GM19023 (cell line): ENCODE results near the gene PRKD2.

Experiments used
- ATAC-seq: cut with Tn5 transposase; IDR thresholded peaks from one replicate; pipeline ENCODE4 v1.9.1; 2021; ENCODE audit warnings: mild to moderate bottlenecking, moderate library complexity; ENCODE audit not compliant: unreplicated experiment

PRKD2 gene

DNA sequence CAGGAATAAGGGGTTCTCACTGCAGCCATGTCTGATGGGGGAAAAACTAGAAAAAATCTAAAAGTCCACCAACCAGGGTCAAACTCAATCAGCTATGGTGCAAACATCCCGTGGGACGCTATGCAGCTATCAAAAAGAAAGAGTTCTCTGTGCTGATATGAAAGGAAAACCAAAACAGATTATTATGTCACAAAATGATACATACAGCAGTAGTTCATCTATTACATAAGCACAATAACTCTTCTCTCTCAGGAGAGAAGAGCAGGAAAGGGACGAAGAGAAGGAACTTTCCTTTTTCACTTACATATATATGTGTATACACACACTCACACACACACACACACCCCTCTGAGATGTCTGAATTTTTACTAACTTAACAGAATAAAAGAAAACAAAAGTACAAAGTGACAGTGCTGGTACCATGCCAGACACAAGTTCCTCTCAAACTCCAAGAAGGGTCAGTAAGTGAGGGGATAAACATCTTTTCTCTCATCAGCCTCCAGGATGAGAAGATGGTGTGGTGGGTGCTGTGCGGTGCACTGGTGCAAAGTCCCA lies 26.1 kb upstream of the PRKD2 start:
- no peak for ATAC-seq

DNA sequence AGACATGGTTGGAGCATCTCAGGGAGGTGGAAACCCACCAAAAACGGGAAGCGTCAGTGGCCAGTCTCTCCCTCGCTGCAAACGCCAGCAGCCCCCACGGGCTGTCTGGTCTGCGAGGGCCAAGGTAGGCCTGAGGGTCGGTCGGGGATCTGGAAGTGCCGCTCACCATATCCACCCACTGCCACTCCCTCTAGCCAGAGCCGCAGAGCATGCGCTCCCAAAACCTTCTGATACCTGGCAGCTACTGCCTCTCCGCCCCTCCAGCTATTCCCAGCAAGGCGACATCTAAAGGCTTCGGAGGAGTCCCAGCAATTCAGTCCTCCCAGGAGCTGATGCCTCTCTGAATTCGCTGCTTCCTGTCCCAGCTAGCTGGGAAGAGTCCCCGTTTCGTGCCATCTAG lies 24.5 kb upstream of the PRKD2 start:
- ATAC-seq = no peak

DNA sequence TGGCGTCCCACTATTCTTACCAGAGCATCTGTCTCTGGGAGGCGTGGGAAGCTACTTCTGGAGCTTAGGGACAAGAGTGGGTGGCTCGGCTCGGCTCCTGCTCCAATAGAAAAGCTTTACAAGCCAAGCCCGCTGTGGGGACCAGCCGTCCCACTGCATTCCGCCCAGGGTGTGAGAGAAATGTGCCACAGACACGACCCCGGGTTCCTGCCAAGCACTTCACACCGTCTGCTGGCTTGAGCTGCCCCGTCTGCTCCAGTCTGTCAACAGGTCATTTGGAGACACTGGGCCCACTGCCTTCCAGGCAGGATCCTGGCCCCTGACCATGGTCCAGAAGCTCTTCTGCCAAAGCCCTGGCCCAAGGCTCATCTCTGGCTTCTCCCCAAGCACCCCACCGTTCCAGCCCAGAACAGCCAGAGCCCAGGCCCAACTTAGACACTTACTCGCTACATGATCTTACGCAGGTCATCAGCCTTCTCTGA lies 22.4 kb upstream of the PRKD2 start:
- ATAC-seq = no peak

DNA sequence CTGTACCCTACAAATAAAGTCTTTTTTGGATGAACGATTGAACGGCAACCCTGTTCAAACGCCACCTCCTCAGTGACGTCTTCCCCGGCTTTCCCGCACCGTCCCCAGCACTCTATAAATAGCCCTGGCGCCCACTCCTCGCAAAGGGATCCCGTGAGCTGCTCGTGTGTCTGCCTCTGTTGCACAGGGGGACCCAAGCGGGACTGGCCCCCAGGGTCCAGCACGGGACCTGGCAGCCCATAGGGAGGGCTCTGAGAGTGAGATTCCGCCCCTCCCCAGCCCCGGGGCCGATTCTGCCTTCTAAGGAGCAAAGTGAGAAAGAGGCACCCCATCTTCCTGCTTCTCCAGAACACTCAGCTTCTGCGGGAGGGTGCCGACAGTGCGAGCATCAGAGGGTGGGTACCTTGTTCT lies 20.9 kb upstream of the PRKD2 start:
- ATAC-seq = no peak

DNA sequence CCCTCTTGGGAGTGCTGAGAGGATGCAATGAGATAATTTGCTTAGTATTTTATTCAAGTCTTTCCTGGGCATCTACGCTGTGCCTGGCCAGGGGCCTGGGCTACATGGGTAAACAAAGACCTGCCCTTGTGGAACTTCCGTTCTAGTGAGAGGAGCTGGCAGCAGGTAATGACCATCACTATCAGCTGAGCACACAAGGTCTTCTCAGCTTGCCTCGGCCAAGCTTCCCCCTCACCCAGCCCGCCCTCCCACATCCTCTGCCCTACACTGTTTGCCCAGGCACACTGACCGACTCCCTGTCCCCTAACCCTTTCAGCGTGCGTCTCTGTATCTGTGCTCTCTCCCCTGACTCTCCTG lies 20.4 kb upstream of the PRKD2 start:
- ATAC-seq = no peak

DNA sequence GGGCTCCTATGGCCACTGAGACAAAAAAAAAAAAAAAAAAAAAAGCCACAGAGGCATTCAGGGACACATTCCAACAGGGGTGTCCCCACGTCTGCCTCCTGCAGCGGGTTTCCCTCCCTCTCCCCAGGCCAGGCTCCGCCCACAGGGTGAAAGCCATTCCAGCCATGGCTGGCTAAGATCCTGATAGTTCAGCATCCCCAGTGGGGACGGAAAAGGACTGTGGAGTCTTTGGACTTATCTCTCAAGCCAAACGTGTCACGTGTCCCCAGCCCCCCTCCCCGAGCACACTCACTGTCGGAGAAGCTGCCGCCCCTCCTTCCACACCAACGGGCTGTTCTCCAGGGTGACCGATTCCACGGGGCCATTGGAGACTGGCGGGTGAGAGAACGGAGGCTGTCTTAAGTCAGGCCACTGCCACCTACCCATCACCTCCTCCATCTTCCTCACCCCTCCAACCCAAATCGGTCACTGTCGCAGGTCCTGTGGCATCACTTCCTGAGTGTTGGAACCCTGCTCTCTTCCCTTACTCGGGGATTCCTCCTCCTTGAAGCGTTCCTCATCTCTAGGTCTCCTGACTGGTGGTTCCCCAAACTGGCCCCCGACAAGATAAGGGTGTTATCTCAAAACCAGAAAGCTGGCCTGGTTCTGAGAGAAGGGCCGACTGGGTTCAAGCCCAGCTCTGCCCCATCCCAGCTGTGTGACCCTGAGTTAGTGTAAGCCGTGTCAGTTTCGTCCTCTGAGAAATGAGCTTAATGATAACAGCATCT lies 19.8 kb upstream of the PRKD2 start:
- ATAC-seq = no peak

DNA sequence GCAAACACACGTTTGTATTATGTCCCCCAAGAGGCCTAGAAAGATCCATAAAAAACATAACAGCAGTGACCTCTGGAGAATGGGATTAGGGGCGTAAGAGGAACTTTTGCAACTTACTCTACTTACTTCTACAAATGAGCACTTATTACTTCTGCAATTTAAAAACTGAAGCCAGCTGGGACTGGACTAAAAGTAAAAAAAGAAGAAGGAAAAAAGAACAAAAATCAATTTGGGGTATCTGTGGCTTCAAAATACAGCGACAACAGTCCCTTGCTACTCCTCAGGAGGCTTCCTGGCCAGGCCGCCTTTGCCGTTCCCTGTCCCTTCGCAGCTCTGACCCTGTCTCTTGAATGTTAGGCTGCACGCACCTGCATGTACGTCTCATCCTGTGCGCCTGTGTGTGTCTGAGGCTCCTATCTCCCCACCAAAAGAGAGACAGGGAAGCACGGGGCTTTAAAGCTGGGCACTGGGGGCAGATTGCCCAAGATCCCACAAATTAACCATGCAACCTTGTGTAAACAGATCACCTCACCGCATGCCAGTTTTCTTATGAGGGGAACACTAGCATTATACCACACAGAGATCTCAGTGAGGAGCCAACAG lies 16.9 kb upstream of the PRKD2 start:
- no peak for ATAC-seq

DNA sequence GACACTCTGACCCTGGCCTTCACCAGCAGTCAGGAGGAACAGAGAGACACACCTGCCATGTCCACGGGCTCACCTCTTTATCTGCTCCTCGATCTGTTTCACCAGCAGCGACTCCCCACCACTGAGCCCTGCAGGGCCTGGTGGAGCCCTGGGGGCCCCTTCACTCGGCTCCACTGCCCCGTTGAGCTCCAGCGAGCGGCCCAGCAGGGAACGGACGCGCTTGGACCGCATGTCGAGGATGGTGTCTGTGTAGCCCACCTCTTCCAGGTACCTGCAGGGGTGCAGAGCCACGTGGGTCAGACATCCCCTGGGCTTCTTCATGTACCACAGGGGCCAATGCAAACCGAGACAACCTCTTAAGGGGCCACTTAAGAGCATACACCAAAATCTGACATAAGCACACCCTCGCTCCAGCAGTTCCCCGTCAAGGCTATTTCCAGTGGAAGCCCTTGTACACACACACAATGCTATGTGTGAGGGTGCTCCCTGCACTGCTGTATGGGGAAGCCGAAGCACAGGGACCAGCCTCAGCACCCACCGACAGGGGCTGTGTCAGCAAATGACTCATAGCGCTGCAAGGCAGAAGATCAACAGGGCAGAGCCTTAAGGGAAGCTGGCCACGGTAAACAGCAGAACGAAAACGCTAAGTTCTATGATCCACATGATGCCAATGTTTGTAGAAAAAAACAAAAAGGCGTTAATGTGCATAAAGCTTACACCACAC lies 16.2 kb upstream of the PRKD2 start:
- ATAC-seq = no peak

DNA sequence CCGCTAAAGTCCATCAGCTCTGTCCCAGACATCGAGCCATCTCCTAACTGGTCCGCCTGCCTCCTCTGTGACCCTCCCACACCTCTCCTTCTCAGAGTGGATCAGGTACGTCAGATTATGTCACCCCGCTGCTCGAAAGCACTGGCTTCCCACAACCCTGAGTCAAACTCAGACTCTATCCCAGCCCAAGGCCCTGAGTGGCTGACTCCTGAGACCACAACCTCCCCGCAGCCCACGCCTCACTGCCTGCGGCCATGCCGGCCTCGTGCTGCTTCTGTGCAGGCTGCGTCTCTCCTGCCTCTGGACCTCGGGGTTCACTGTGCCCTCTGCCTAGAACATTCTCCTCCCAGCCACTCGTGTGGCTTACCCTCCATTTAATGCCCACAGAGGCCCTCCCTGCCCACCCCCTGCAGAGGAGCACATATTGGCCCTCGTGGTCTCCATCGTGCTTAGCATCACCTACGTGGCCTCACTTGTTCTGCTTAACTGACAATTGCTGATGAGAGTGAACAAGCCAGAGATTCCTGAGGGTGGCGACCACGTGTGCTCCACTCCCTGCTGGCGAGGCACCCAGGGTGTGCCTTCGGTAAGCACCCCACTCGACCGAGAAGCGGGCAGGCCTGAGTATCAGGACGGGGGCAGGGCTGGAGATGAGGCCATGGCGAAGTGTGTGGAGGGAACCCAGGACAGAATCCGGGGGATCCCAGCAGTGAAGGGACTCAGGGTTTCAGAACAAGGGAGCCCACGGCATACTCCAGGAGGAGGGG lies 15.4 kb upstream of the PRKD2 start:
- ATAC-seq = no peak

DNA sequence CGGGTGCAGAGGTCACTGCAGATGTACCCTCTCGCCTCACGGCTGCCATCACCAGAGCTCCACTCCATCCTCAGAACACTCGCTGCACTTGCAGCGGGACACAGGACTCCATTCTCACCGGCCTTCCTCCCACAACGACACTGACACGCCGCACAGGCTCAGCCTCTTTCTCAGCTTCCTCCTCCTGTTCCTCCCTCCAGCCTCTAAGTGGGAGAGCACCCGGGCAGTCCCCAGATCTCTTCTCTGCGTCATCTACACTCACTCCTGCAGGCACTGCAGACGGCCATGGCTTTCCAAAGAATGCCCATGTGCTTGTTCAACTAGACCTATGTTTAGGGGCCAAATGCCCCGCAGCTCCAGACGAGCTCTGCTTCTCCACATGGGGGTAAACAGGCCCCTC lies 14.7 kb upstream of the PRKD2 start:
- no peak for ATAC-seq

DNA sequence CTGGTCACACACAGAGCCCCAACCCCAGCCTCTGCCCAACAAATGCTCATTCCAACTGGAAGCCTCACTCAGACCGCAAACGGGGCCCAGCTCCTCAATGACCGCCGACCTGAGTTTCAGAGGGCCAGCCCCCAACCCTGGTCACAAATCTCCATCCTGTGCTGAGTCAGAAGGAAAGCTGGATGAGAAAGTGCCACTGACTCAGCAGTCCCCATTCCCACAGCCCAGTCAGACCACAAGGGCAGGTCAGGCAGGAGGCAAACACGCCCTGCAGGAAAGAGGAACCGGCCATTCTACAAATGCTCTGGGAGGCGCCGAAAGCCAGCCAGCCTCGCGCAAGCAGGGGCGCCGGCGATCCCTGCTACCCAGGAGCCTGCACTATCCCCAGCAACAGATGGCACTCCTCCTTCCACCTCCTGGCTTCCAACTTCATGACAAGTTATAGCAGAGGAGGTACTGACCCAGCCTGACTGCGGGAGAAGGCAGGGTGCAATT lies 14.1 kb upstream of the PRKD2 start:
- ATAC-seq = no peak

DNA sequence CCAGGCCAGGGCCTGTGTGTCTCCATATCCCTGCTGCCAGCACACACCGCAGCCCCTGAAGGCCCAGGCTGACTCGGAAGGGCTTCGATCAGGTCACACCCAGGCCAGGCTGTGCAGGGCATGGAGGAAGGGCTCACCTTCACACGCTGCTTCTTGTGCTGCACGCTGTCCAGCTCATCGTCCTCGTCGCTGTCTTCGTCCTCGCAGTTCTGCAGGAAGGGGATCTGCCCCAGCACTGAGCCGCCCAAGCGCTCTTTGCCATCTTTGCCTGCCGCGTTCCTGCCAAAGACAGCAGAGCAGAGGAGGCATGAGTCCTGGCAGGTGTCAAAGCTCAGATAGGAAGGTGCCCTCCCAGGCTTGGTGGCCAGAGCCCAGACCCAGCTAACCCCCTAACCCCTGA lies 13.7 kb upstream of the PRKD2 start:
- ATAC-seq = no peak

DNA sequence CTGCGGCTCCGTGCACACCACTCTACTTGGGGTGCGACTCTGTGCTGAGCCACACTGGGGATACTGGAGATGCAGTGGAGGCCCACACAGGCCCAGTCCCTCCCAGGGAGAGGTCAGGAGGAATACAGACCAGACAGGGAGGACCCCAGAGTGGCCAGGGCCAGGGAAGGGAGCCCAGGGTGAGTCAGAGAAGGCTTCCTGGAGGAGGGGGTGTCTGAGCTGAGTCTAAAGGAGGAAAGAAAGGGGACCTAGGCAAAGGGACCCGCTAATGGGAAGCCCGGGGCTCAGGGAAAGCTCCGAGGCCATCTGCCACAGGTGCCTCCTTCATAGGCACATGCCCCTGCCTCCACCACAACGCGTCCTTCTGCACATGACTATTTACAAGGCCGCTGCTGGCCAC lies 13.3 kb upstream of the PRKD2 start:
- ATAC-seq = no peak

DNA sequence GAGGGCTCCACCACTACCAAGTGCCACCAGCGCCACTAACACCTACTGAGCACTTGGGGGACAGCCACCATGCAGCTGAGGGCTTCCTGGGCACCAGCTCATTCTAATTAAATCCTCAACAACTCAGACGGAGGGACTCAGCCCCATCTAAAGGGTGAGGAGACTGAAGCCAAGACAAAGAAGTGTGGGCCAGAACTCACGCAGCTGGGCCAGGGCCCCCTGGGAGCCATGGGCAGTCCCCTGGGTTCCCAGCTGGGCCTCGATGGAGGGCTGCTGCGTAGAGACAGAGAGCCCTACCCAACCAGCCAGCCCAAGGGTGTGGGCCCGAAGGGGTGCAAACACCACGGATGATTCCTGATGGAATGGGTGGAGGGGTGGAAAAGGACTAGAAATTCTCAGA lies 12.8 kb upstream of the PRKD2 start:
- no peak for ATAC-seq

DNA sequence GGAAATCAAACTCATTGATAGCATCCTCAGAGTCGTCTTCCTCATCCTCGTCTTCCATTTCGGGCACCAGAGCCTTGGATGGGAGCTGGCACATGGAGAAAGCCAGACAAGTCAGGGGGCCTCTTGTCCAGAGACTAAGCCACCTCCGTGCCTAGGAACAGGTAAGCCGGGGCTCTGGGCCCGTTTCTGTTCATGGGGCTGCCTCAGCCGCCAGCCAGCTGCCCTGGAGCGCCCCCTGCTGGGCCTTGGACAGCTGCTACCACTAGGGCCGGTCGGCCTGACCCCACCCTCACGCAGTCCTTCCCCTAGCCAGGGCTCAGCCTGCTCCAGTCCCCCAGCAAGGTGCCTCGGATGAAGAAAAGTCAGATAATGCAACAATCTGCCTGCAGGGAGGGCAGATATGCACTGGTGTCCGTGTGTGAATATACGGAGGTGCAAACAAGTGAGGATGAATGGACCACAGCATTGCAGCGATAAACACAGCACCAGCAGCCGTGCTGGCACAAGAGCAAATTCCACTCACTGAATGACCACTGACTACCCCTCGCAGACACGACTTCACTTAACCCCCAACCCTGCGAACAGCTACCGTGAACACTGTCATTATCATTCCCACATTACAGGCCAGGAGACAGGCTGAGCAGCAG lies 11.9 kb upstream of the PRKD2 start:
- no peak for ATAC-seq

DNA sequence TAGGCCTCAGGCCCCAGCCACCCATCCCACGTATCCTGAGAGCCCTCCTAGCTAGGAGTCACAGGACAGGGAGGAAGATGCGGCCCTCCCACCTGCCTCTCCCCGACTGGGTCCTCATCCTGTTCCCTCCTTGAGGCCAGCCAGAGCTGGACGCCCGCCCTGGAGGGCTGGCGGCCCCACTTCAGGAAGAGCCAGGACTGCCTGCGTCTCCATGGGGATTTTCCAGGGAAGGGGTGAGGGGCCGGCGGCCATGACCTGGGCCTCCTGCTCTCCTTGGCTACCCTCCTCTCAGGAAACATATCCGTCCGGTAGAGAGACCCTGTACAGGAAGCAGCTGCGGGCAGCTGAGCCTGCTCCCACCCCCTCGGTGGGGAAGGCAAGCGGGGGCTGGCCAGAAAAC lies 11.3 kb upstream of the PRKD2 start:
- no peak for ATAC-seq

DNA sequence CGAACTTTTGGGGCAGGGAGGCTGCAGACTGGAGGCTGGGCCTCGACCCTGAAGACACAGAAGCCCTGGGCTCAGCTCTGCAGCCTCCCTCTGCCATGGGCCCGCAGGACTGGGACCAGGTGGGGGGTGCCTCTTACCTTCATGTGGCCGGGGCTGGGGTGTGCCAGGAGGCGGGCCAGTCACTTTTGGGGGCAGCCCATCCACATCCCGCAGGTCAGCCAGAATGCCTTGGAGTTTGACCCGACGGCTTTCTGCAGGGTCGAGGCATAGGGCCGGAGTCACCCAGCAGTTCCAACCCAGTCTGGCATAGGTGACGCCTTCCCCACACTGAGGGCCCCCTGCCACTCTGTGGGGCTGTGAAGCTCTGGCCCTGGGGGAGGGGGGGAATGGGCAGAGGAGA lies 10.8 kb upstream of the PRKD2 start:
- no peak for ATAC-seq

DNA sequence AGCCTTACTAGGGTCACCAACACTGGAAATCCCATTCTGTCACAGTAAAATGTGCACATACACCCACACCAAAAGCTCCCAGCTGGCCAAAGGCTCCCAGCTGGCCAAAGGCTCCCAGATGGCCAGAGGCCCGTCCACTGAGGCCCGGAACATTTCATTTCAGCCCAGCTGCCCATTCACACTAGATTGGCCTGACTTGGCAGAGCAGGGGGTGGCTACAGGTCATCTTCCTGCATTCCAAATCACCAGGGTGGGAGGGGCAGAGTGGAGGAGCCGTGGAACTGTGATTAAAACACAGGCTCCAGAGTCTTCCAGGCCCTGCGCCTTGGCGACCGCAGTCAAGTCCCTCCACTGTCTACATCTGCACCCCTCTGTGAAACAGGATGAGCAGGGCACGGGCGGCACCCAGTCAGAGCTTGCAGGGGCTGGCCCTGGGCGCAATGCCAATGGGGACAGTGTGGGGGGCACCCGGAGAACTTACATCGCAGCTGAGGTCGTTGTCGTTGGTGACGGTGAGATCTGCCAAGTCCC lies 10.1 kb upstream of the PRKD2 start:
- ATAC-seq = no peak

DNA sequence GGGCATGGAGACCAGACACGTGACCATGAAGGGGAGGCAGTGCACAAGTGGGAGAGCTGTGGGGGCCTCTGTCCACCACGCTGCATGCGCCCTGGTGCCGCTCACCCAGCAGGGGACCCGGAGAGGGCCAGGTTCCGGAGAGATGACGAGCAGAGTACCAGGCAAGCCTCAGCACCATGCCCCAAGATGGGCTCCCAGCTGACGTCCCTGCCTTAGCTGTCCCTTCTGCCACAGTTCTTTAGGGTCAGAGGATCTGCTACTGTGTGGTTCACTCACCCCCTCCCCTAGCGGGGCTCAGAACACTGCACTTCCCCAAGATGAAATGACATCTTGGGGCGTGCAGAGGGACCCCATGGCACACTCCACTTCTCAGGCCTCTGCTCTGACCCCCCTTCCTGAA lies 9.6 kb upstream of the PRKD2 start:
- ATAC-seq = no peak

DNA sequence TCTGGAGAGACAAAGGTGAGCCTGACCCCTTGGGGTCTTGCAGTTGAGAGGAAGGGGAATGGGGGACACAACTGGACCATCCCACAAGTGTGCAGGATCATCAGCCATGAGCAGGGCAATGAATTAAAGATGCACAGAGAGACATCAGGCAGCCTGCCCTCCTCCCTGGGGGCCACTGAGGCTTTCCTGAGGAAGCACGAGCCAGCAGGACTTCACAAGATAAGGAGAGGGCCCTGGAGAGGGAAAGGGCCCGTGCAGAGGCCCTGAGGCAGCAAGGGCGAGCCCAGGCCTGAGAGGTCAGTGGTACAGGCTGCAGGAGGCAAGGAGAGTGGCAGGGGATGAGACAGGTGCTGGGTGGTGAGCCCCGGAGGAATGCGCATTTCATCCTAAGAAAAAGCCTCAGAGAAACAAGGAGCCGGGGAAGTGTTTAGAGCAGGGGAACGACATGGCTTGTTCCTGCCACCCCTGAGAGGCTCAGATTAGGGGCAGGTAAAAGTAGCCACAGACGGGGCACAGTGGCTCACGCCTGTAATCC lies 9.0 kb upstream of the PRKD2 start:
- ATAC-seq = no peak
